HEK293 (cell line): ENCODE measurements around the gene SLC16A5.

Source experiments
- CTCF ChIA-PET: fragments of 350-600 bp; formaldehyde crosslinking; extraction: SDS; loops from one replicate; lab custom pipeline; 2021; ENCODE audit warnings: antibody characterized with exemption; lab: Yijun Ruan, JAX
- POLR2A ChIA-PET: fragments of 300-600 bp; formaldehyde crosslinking; extraction: SDS; loops from one replicate; lab custom pipeline; 2020; ENCODE audit warnings: antibody characterized with exemption, inconsistent platforms; lab: Yijun Ruan, JAX
- H3K27ac ChIP-seq: fragments of 200-500 bp; sonication (Bioruptor generic); 2 replicates; pipeline ENCODE4 v1.5.1; 2014; ENCODE audit warnings: low read depth, low read length, control low read depth, inconsistent platforms; ENCODE audit errors: extremely low read depth
- H3K36me3 ChIP-seq, 2 experiments: fragments of 200-500 bp in 1 of 2; sonication (Bioruptor generic) in 1 of 2; 1 replicate in 1 of 2; 2 replicates in 1 of 2; pipeline ENCODE4 v1.5.1; 2014 to 2017; ENCODE audit warnings: inconsistent platforms in 2 of 2, low read length in 2 of 2; ENCODE audit not compliant: control insufficient read depth in 2 of 2, insufficient read depth in 1 of 2
- H3K4me1 ChIP-seq: fragments of 200-500 bp; sonication (Bioruptor generic); 2 replicates; pipeline ENCODE4 v1.5.1; 2014; ENCODE audit warnings: mild to moderate bottlenecking, low read length, inconsistent platforms; ENCODE audit not compliant: control insufficient read depth, insufficient read depth
- H3K4me3 ChIP-seq: 2 replicates; pipeline ENCODE4 v1.5.1; 2011; ENCODE audit warnings: low read depth, mild to moderate bottlenecking, control low read depth, low read length, moderate library complexity
- H3K9me3 ChIP-seq: fragments of 200-500 bp; sonication (Bioruptor generic); 2 replicates; pipeline ENCODE4 v1.5.1; 2014; ENCODE audit warnings: low read depth, low read length, inconsistent platforms; ENCODE audit not compliant: control insufficient read depth, insufficient read depth
- IKZF3 ChIP-seq: fragments of 450-650 bp; IDR thresholded peaks from 2 replicates; pipeline ENCODE4 v1.5.0; 2018; ENCODE audit warnings: missing biosample characterization, mild to moderate bottlenecking, missing genetic modification characterization, moderate library complexity
- INSM2 ChIP-seq: fragments of 450-650 bp; formaldehyde crosslinking; IDR thresholded peaks from 2 replicates; pipeline ENCODE4 v1.5.1; 2016; ENCODE audit warnings: missing biosample characterization, missing genetic modification characterization
- PRDM10 ChIP-seq: fragments of 450-650 bp; formaldehyde crosslinking; IDR thresholded peaks from 2 replicates; pipeline ENCODE4 v1.5.1; 2016; ENCODE audit warnings: missing biosample characterization, missing genetic modification characterization
- PRDM6 ChIP-seq: fragments of 450-650 bp; formaldehyde crosslinking; IDR thresholded peaks from 2 replicates; pipeline ENCODE4 v1.5.1; 2017; ENCODE audit warnings: missing biosample characterization, missing genetic modification characterization
- YY1 ChIP-seq: fragments of 450-650 bp; formaldehyde crosslinking; IDR thresholded peaks from 2 replicates; pipeline ENCODE4 v1.5.1; 2018; ENCODE audit warnings: missing biosample characterization, missing genetic modification characterization
- ZBTB21 ChIP-seq: fragments of 450-650 bp; formaldehyde crosslinking; IDR thresholded peaks from 2 replicates; pipeline ENCODE4 v1.5.1; 2017; ENCODE audit warnings: missing biosample characterization, missing genetic modification characterization
- ZFP3 ChIP-seq: fragments of 450-650 bp; formaldehyde crosslinking; IDR thresholded peaks from 2 replicates; pipeline ENCODE4 v1.5.1; 2016; ENCODE audit warnings: low read depth, missing biosample characterization, missing genetic modification characterization
- ZNF10 ChIP-seq: fragments of 450-650 bp; formaldehyde crosslinking; IDR thresholded peaks from 2 replicates; pipeline ENCODE4 v1.5.1; 2017; ENCODE audit warnings: missing biosample characterization, missing genetic modification characterization
- ZNF112 ChIP-seq: fragments of 450-650 bp; formaldehyde crosslinking; IDR thresholded peaks from 2 replicates; pipeline ENCODE4 v1.5.0; 2017; ENCODE audit warnings: missing biosample characterization, missing genetic modification characterization
- ZNF155 ChIP-seq: fragments of 450-650 bp; formaldehyde crosslinking; IDR thresholded peaks from 2 replicates; pipeline ENCODE4 v1.5.1; 2016; ENCODE audit warnings: missing biosample characterization, missing genetic modification characterization
- ZNF202 ChIP-seq: fragments of 450-650 bp; formaldehyde crosslinking; IDR thresholded peaks from 2 replicates; pipeline ENCODE4 v1.5.1; 2016; ENCODE audit warnings: missing biosample characterization, missing genetic modification characterization, borderline replicate concordance
- ZNF221 ChIP-seq: fragments of 450-650 bp; formaldehyde crosslinking; IDR thresholded peaks from 2 replicates; pipeline ENCODE4 v1.5.1; 2017; ENCODE audit warnings: missing biosample characterization, missing genetic modification characterization, borderline replicate concordance
- ZNF248 ChIP-seq: fragments of 450-650 bp; formaldehyde crosslinking; IDR thresholded peaks from 2 replicates; pipeline ENCODE4 v1.5.1; 2017; ENCODE audit warnings: missing biosample characterization, missing genetic modification characterization
- ZNF26 ChIP-seq: fragments of 450-650 bp; formaldehyde crosslinking; IDR thresholded peaks from 2 replicates; pipeline ENCODE4 v1.5.1; 2016; ENCODE audit warnings: missing biosample characterization, missing genetic modification characterization
- ZNF274 ChIP-seq, 2 experiments: fragments of 200-500 bp in 1 of 2; fragments of 450-650 bp in 1 of 2; sonication (Bioruptor generic) in 1 of 2; formaldehyde crosslinking in 1 of 2; IDR thresholded peaks; 2 replicates each; pipeline versions ENCODE4 v1.5.1 to v1.6.1; 2014 to 2016; ENCODE audit warnings: borderline replicate concordance in 1 of 2, inconsistent platforms in 1 of 2, low read length in 1 of 2, missing biosample characterization in 1 of 2, missing genetic modification characterization in 1 of 2
- ZNF391 ChIP-seq: fragments of 450-650 bp; formaldehyde crosslinking; IDR thresholded peaks from 2 replicates; pipeline ENCODE4 v1.5.1; 2016; ENCODE audit warnings: low read depth, missing biosample characterization, missing genetic modification characterization, borderline replicate concordance
- ZNF514 ChIP-seq: fragments of 450-650 bp; formaldehyde crosslinking; IDR thresholded peaks from 2 replicates; pipeline ENCODE4 v1.5.1; 2016; ENCODE audit warnings: missing biosample characterization, missing genetic modification characterization
- ZNF585B ChIP-seq: fragments of 450-650 bp; formaldehyde crosslinking; IDR thresholded peaks from 2 replicates; pipeline ENCODE4 v1.5.1; 2016; ENCODE audit warnings: missing biosample characterization, missing genetic modification characterization
- ZNF670 ChIP-seq: fragments of 450-650 bp; formaldehyde crosslinking; IDR thresholded peaks from 2 replicates; pipeline ENCODE4 v1.5.1; 2016; ENCODE audit warnings: missing biosample characterization, missing genetic modification characterization, low read depth
- ZNF704 ChIP-seq: fragments of 450-650 bp; formaldehyde crosslinking; IDR thresholded peaks from 2 replicates; pipeline ENCODE4 v1.5.1; 2016; ENCODE audit warnings: missing biosample characterization, missing genetic modification characterization
- ZSCAN18 ChIP-seq: fragments of 450-650 bp; formaldehyde crosslinking; IDR thresholded peaks from 2 replicates; pipeline ENCODE4 v1.5.1; 2016; ENCODE audit warnings: missing biosample characterization, missing genetic modification characterization
- ZSCAN23 ChIP-seq: fragments of 450-650 bp; formaldehyde crosslinking; IDR thresholded peaks from 2 replicates; pipeline ENCODE4 v1.5.1; 2016; ENCODE audit warnings: missing biosample characterization, missing genetic modification characterization
- ZSCAN4 ChIP-seq: fragments of 450-650 bp; formaldehyde crosslinking; IDR thresholded peaks from 2 replicates; pipeline ENCODE4 v1.5.1; 2017; ENCODE audit warnings: missing biosample characterization, missing genetic modification characterization

The SLC16A5 gene

GRCh38 chr17:75039238-75039637 is 48.5 kb upstream of the SLC16A5 start (continued):
- TF ChIP-seq ZSCAN4 = no peak
- TF ChIP-seq ZNF274 (IDR thresholded peaks at IDR 0.05; ENCODE audit: low read length) = no peak
- TF ChIP-seq ZNF274 (tag by site-specific recombination; IDR thresholded peaks at IDR 0.05; ENCODE audit: borderline replicate concordance) = no peak
- TF ChIP-seq ZNF155 (tag by site-specific recombination) = no peak
- no peak for TF ChIP-seq ZNF221 (tag by site-specific recombination)

- TF ChIP-seq YY1 (tag by site-specific recombination) = no peak
- TF ChIP-seq ZNF248 (tag by site-specific recombination) = no peak
- TF ChIP-seq INSM2 (tag by site-specific recombination) = no peak
- no peak for TF ChIP-seq ZFP3 (tag by site-specific recombination)
- no peak for TF ChIP-seq ZSCAN23
- TF ChIP-seq ZBTB21 = no peak
- no peak for TF ChIP-seq ZNF585B
- TF ChIP-seq PRDM6 (tag by site-specific recombination) = no peak
- no peak for TF ChIP-seq ZNF514 (tag by site-specific recombination)
- TF ChIP-seq ZNF704 (tag by site-specific recombination) = no peak
- TF ChIP-seq IKZF3 (tag by site-specific recombination) = no peak
- TF ChIP-seq ZNF202 (tag by site-specific recombination) = no peak
- TF ChIP-seq ZNF112 (tag by site-specific recombination) = no peak
- no peak for TF ChIP-seq ZNF391
- TF ChIP-seq ZNF10 (tag by site-specific recombination) = no peak
- TF ChIP-seq ZNF670 (tag by site-specific recombination) = no peak
- no peak for TF ChIP-seq ZSCAN18 (tag by site-specific recombination)
- TF ChIP-seq ZNF26 (tag by site-specific recombination) = no peak
- TF ChIP-seq PRDM10 (tag by site-specific recombination) = no peak
- Histone ChIP-seq H3K9me3 (no peaks in the 10 kb centered on the region), H3K4me1 (peaks cover 5% of the 10 kb centered on the region; the same call in 1 of the 2 replicates), H3K4me3 (no peak overlapping the region), H3K36me3 (peaks cover 16 to 42% of the 10 kb centered on the region in 2 experiments), H3K27ac (no peak overlapping the region)
- CTCF ChIA-PET = interaction anchor here (0.6 to 1.9 kb wide), 6 partner anchors 9 to 371 kb away, joined by 3 to 7 read pairs (median 3); no protein-coding TSS in a partner anchor
- POLR2A ChIA-PET = interaction anchor here (0.6 to 1.2 kb wide), 2 partner anchors 86 to 189 kb away, joined by 4 read pairs; no protein-coding TSS in a partner anchor
Observed at GRCh38 chr17:75041656-75042280, 46.0 kb upstream of the SLC16A5 start.
